Right renal pelvis (tissue), 4 donors: Measurements from ENCODE around the gene R3HDM2. TPM values are rescaled to one million over a fixed set of nuclear protein-coding genes. Genes with fewer than 3 reads are reported as not detected.
A peak's percentile ranks its signal among the peaks of the same experiment; 100 is the strongest.

Experiments used
- DNase-seq, 4 donors: peaks; one replicate each; pipeline ENCODE4 v3.0.0-alpha.2; 2013; ENCODE audit warnings: low read depth in 4 of 4, low spot score in 3 of 4, missing footprints in 1 of 4
- polyA plus RNA-seq, 4 donors: library from polyadenylated mRNA; unstranded; fragments of 120-200 nt; gene quantifications; one replicate each; pipeline ENCODE4 v1.2.1, GENCODE V29; 2013; ENCODE audit not compliant: insufficient read length in 4 of 4

The R3HDM2 gene
- polyA plus RNA-seq, 4 donors = 59.0 to 88.3 (median 69.8) TPM

DNA sequence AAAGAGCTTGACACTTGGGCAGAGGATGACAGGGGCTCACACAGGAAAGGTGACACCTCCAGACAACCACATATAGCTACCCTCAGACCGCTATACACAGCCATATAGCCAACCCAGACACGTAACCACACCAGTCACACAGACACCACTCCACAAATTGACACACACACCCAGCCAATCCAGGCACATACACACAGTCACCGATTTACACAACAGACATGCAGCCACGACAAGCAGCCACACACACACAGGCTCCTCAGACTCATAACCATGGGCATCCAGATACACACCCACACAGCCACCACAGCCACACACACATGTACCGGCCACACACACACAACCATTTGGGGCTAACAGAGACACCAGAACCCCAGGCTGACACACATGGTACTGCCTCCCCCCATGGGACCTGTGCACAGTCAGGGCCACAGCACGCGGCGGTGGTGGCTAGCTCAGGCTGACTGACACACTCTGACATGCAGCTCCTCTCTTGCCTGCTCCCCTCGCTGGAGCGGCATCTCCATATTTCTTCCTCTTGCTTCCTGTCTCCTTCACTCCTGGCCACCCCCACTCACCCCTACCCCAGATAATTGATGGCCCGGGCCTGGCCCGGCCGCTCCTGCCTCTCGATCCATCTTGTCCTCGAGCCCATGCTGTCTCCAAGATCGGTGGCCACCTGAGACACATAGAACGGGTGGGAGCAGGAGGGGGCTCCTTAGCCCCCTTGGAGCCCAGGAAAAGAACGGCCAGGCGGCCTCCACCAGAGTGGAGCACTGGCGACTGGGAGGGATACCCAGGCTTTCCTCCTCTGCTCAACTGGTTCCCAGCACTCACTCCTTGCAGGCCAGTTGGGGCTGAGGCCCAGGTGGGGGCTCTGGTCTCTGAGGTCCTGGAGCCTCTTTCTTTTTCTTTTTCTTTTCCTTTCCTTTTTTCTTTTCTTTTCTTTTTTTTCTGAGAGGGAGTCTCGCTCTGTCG, 207.4 kb downstream of the R3HDM2 start:
- no peak for DNase-seq

- no peak for DNase-seq
Measured at GRCh38 chr12:57222286-57223190, 208.3 kb downstream of the R3HDM2 start.

GRCh38 chr12:57221169-57221917, 209.5 kb downstream of the R3HDM2 start:
- no peak for DNase-seq

DNA sequence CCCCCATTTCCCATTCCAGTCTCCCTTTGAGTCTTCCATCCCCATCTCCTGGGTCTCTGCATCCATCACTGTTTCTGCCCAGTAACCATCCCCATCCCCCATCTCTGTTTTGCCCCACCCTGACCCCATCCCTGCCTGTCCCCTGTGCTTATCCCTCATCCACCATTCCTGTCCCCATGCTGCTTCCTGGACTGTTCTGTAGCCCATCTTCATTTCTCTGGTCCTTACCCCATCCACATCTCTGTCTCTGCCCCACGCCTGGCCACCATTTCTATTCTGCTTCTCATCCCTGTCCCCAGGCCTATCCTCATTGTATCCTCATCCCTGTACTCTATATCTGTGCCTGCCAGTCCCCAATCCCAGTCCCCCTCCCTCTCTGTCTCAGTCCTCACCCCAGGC, 210.1 kb downstream of the R3HDM2 start:
- no peak for DNase-seq

DNA sequence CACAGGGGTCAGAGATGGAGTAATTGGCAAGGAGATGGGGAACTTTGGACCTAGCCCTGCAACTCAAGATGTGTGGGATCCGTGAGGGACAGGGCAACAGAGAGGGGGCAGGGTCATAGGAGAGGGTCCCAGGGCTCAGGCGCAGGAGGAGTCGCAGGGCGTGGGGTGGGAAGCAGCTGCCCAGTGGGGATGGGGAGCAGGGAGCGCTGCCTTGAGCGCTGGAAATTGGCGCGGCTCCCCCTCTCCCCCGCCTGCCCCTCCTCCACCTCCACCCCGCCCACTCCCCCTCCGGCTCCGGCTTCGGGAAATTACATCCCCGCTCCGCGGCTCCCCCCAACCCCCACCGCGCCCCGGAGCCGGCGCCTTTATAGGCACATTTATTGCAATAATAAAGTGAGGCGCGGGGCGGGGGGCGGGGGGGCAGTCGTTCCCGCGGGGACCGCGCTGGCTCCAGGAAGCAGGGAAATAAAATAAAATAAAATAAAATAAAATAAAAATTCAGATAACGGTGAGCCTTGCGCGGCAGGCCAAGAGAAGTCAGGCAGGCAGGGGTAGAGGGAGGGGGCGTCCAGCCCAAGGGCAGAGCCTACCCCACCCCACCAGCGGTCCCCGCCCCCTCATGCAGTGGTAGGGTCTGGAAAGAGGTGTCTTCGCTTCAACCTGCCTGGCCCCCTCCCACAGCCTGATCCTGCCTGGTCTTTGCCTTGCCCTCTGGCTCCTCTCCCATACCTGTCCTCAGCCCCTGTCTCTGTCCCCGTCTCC, 210.7 kb downstream of the R3HDM2 start:
- no peak for DNase-seq

DNA sequence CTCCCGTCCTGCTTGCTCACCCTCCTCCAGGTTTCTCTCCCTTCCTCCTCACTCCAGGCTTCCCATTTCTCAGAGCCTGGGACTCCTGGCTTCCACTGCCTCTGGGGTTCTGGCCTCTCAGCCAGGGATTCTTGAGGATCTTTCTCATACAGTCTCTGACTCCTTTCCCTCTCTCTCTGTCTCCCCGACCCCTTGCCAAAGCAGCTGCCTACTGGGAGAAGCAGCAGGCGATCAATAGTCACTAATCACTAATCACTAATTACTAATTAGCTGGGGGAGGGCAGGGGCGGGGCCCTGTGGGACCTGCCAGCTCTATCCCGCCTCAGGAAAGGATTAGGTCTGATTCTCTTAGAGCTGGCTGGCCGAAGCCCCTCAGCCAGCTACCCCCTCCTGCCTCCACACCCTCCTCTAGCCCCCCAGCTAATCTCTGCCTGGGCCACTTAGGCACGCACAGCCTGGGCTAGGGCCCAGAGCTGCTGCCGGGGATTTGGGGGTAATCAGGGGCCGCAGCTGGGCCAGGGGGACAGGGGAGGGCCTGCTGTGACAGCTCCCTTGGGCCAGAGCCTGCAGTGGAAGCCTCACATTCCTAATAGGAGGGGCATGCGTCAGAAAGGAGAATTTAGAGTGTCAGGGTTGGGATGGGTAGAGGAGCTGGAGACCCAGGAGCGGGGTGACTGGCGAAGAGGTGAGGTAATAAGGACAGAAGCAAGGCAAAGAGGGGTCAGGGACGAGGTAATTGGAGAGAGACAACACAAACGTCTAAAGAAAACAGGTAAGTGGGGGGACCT, 211.4 kb downstream of the R3HDM2 start:
- no peak for DNase-seq

GRCh38 chr12:57218030-57218853, 212.6 kb downstream of the R3HDM2 start:
- no peak for DNase-seq

DNA sequence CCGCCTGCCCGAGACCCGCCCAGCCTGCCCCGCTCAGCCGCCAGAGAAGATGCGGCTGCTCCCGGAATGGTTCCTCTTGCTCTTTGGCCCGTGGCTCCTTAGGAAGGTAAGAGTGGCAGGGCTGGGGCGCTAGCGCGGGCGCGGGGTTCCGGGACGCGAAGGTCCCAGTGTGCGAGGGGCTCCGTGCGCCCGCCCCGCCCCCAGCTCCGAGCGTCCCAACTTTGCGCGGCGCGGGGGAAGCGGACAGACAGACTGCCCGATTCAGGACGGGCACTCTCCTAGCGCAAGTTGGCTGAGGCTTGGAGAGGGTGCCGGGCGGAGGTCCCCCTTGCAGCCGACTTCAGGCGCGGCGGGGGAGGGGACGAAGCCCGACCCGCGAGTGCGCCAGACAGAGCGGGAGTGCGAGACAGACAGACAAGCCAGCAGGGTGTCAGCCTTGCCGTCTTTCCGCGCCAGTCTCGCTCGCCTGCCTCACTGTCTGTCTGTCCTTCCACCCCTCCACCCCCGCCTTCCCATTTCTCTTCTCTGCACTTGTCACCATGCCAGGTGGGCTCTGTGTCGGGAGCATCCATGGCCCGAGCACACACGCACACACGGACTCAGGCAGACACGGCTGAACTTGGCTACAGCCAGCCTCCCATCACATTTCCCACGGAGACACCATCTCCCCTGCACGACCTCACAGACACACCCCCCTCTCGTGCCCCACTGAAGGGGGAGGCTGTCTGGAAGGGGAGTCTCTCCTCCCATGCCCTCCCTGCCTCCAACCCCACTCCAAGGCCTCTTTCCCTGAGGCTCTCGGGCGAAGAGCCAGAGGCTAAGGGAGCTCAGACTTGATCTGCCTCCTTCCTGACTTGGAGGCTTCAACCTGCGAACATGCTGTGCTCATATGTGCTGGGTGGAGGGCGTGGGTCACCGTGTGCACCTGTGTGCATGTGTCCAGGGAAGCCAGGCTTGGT, 213.6 kb downstream of the R3HDM2 start:
- DNase-seq = no peak

- DNase-seq = no peak
Measured at GRCh38 chr12:57216014-57216911, 214.6 kb downstream of the R3HDM2 start, which contains the start of gene NXPH4. Gene NXPH4, plus strand, starts transcription at chr12:57216794. Its CDS starts 176 bp downstream, at chr12:57216970.

DNA sequence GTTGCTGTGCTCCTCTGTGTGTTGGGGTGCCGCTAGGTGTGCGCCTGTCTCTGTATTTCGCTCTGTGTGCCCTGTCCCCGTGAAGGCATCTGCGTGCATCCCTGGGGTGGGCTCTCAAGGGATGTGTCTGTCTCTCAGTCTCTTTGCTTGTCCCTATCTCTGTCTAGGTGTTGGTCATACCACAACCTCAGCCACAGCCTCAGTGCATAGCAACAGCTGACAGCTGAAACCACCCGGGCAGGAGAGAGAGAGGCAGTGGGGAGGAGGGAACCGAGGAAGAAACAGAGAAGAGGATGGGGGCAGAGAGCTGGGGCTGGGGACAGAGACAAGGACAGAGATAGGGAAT, 215.2 kb downstream of the R3HDM2 start:
- DNase-seq = no peak

GRCh38 chr12:57215065-57215464, 215.8 kb downstream of the R3HDM2 start:
- DNase-seq = no peak

DNA sequence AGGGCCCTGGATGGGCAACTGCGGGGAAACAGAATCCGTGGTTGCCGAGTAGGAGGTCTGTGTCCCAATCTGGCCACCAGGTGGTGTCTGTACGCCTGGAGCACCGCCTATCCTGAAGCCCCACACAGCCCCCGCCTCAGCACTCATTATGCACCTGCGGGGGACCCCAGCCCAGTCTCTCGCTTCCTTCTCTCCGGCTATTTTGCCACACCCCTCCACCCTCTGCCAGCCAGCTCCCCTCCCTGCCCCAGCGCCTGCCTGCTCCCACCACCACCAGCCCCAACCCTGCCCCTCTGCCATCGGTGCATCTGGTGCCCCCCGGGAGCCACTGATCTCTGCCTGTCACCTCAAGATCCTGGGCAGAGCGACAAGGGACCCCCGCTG, 216.5 kb downstream of the R3HDM2 start:
- no peak for DNase-seq

DNA sequence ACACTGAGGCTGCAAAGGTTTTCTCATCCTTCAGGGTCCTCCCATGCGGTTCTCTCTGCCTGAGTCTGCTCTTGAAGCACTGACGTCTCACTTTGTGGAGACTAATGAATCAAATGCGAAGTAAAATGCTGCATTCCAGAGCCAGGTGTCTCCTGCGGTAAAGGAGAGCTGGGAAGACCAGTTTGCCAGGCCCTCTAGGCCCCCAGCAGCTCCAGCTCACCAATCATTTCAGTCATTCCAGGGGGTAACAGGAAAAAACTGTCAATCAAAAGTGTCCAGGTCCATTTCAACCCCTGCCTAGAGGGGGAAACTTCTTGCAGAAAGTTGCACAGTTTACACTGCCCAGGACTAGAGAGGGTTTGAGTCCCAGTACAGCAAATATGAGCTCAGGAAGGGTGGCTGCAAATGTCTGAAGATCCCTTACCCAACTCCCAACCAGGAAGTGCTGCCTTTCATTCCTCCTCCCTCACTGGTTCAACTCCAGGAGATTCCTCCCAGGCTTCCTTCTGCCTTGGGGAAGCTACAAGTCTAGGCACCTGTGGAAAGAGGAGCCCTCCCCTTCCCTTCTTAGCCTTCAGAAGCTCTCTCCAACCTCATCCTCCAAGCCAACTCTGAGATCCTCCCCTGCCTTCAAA, 217.0 kb downstream of the R3HDM2 start:
- DNase-seq = no peak

DNA sequence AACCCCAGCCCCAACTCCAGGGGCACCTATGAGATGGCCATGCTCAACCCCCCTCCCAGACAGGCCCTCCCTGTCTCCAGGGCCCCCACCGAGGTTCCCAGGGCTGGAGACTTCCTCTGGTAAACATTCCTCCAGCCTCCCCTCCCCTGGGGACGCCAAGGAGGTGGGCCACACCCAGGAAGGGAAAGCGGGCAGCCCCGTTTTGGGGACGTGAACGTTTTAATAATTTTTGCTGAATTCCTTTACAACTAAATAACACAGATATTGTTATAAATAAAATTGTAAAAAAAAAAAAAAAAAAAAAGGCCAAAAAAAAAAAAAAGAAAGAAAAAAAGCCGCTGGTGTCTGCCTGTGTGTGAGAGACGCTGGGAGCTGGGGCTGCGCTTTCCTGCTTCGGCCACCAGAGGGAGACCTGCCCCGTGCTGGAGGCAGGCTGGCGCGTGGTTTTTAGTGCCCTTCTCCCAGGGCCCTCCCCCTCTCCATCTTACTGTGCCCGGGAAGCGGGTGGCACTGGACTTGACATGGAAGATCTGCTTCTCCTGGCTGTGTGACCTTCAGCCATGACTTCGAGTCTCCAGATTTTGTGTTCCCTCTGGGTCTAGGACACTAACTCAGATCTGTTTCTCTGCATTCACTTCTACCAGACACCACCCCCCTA, 217.7 kb downstream of the R3HDM2 start:
- peak in 3 of 4 donors; percentile 66 to 76 (median 72) for DNase-seq

DNA sequence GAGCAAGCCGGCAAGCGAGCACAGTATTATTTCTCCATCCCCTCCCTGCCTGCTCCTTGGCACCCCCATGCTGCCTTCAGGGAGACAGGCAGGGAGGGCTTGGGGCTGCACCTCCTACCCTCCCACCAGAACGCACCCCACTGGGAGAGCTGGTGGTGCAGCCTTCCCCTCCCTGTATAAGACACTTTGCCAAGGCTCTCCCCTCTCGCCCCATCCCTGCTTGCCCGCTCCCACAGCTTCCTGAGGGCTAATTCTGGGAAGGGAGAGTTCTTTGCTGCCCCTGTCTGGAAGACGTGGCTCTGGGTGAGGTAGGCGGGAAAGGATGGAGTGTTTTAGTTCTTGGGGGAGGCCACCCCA, 218.2 kb downstream of the R3HDM2 start:
- DNase-seq = no peak
